Endodermal cell (in vitro differentiated cells): ENCODE results near the gene RYR3. TPM values are rescaled to one million over a fixed set of nuclear protein-coding genes. Genes with fewer than 3 reads are reported as not detected.

Experiments
- DNase-seq: peaks from one replicate; pipeline ENCODE4 v3.0.0-alpha.2; 2017
- H3K27ac ChIP-seq: 2 replicates; pipeline ENCODE4 v1.5.1; 2013; ENCODE audit warnings: mild to moderate bottlenecking, low read depth, low read length, moderate library complexity
- H3K27me3 ChIP-seq: 2 replicates; pipeline ENCODE4 v1.6.1; 2013; ENCODE audit warnings: mild to moderate bottlenecking, low read length, moderate library complexity; ENCODE audit not compliant: insufficient read depth, control insufficient read depth, poor library complexity, severe bottlenecking
- H3K36me3 ChIP-seq: 2 replicates; pipeline ENCODE4 v1.7.0; 2013; ENCODE audit warnings: mild to moderate bottlenecking, low read length, moderate library complexity; ENCODE audit not compliant: control insufficient read depth, insufficient read depth
- H3K4me1 ChIP-seq: one replicate; pipeline ENCODE4 v1.7.0; 2013; ENCODE audit warnings: low read length; ENCODE audit not compliant: control insufficient read depth, insufficient read depth
- H3K4me3 ChIP-seq: 2 replicates; pipeline ENCODE4 v1.5.1; 2013; ENCODE audit warnings: mild to moderate bottlenecking, low read length, moderate library complexity
- H3K9ac ChIP-seq: 2 replicates; pipeline ENCODE4 v1.6.1; 2013; ENCODE audit warnings: mild to moderate bottlenecking, low read length, moderate library complexity; ENCODE audit not compliant: poor library complexity, severe bottlenecking; ENCODE audit errors: extremely low read depth
- H3K9me3 ChIP-seq: 2 replicates; pipeline ENCODE4 v1.6.1; 2013; ENCODE audit warnings: mild to moderate bottlenecking, low read length, moderate library complexity; ENCODE audit not compliant: control insufficient read depth
- H3K27ac Mint-ChIP-seq: 2 replicates; pipeline ENCODE4 v1.8.0; 2020; ENCODE audit warnings: mixed read lengths
- H3K27me3 Mint-ChIP-seq: 2 replicates; pipeline ENCODE4 v1.8.0; 2021; ENCODE audit warnings: mild to moderate bottlenecking, mixed read lengths; ENCODE audit not compliant: insufficient read depth
- H3K36me3 Mint-ChIP-seq: 2 replicates; pipeline ENCODE4 v1.8.0; 2020; ENCODE audit warnings: low read depth, mixed read lengths
- H3K4me1 Mint-ChIP-seq: 2 replicates; pipeline ENCODE4 v1.8.0; 2020; ENCODE audit warnings: mixed read lengths
- H3K4me3 Mint-ChIP-seq: 2 replicates; pipeline ENCODE4 v1.8.0; 2020; ENCODE audit warnings: mild to moderate bottlenecking, moderate library complexity, mixed read lengths
- H3K9me3 Mint-ChIP-seq: 2 replicates; pipeline ENCODE4 v1.8.0; 2020; ENCODE audit warnings: mild to moderate bottlenecking, mixed read lengths
- WGBS, 2 experiments: methylation state at CpG; one replicate each; pipeline versions ENCODE4 v1.1.5 to v1.1.7; 2013; ENCODE audit warnings: missing lambda C conversion rate in 2 of 2, mixed read lengths in 1 of 2; ENCODE audit not compliant: insufficient coverage in 1 of 2, insufficient read length in 1 of 2; 5-methylcytosine and 5-hydroxymethylcytosine counted together
- total RNA-seq, 2 donors: library from RNA; stranded (reverse); fragmentation: NEBNext Ultra II Directional in 1 of 2; extraction: Animal tissue kit (Norgen Biotek cat#: 25700) in 1 of 2; gene quantifications; 2 replicates in 1 of 2; 3 replicates in 1 of 2; pipeline ENCODE4 v1.2.1, GENCODE V29; 2021
- TF ChIP-seq, protein P1 (sequence below): fragments of 200-600 bp; sonication (generic); conservative IDR thresholded peaks from 2 replicates; pipeline ENCODE4 v1.5.0; 2021; ENCODE audit warnings: antibody characterized with exemption, mild to moderate bottlenecking

The RYR3 gene
- total RNA-seq, 2 donors from 2014 or later, result 0.71 to 1.4 TPM

DNA sequence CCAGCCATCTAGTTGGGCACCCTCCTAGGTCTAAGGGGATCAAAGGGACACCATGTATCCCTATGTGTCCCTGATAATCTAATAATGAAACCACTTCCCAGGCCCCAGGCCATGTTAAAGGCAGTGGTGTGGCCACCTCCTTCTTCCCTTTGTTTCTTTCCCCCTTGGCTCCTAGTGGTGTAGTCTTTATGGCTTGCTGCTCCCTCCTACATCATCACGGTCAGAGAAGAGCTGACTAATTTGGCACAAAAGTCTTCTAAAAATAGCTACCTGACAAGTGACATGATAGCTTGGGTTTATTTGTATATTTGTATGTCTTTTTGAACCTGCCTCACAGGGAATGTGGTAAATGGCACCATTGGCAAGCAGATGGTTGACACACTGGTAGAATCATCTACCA lies 526.5 kb downstream of the RYR3 start:
- Mint-ChIP-seq H3K4me1 (peaks cover 22% of the 10 kb centered on the region), H3K27me3 (no peaks in the 10 kb centered on the region), H3K9me3 (no peaks in the 10 kb centered on the region), H3K36me3 (no peaks in the 10 kb centered on the region), H3K4me3 (no peak overlapping the region), H3K27ac (no peak overlapping the region)
- Histone ChIP-seq H3K4me3 (no peak overlapping the region), H3K9ac (no peak overlapping the region), H3K27ac (no peak overlapping the region), H3K9me3 (no peaks in the 10 kb centered on the region), H3K27me3 (no peaks in the 10 kb centered on the region), H3K4me1 (peaks cover 8% of the 10 kb centered on the region), H3K36me3 (no peaks in the 10 kb centered on the region)
- 70% methylated on average over 1 of the region's 1 CpG; no CpG with 5 or more reads in 1 of the 2 experiments for WGBS, 2 experiments
- TF ChIP-seq, protein P1, sequence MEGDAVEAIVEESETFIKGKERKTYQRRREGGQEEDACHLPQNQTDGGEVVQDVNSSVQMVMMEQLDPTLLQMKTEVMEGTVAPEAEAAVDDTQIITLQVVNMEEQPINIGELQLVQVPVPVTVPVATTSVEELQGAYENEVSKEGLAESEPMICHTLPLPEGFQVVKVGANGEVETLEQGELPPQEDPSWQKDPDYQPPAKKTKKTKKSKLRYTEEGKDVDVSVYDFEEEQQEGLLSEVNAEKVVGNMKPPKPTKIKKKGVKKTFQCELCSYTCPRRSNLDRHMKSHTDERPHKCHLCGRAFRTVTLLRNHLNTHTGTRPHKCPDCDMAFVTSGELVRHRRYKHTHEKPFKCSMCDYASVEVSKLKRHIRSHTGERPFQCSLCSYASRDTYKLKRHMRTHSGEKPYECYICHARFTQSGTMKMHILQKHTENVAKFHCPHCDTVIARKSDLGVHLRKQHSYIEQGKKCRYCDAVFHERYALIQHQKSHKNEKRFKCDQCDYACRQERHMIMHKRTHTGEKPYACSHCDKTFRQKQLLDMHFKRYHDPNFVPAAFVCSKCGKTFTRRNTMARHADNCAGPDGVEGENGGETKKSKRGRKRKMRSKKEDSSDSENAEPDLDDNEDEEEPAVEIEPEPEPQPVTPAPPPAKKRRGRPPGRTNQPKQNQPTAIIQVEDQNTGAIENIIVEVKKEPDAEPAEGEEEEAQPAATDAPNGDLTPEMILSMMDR, result no peak
- DNase-seq, result no peak

DNA sequence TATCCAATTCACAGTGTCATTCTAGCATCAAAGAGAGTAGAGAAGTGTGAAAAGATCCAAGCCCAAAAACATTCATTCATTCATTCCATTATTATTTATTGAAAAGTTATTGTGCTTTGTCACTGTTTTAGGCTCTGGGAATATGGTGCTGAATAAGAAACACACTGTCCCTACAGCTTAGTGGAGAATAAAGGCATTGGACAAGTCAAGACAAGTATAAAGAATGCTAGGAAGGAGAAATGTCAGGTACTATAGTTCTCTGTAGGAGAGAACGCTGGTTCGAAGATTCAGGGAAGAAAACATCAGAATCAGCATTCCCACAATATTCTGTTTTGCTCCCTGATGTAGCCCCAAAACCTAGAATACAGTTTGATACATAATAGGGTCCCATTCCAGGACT lies 528.8 kb downstream of the RYR3 start:
- no peak overlapping the region for H3K4me3 ChIP-seq
- Mint-ChIP-seq H3K36me3 (no peaks in the 10 kb centered on the region), H3K4me1 (peaks cover 15% of the 10 kb centered on the region), H3K4me3 (no peak overlapping the region), H3K9me3 (no peaks in the 10 kb centered on the region), H3K27me3 (no peaks in the 10 kb centered on the region), H3K27ac (no peak overlapping the region)
- H3K9ac ChIP-seq, result no peak overlapping the region
- H3K9me3 ChIP-seq, result no peaks in the 10 kb centered on the region
- H3K4me1 ChIP-seq, result peaks cover 3% of the 10 kb centered on the region
- no peak overlapping the region for H3K27ac ChIP-seq
- no peaks in the 10 kb centered on the region for H3K36me3 ChIP-seq
- no peaks in the 10 kb centered on the region for H3K27me3 ChIP-seq
- DNase-seq, result no peak
- 95 to 100% methylated on average over 1 to 2 of the region's 2 CpGs for whole genome bisulfite sequencing, 2 experiments
- TF ChIP-seq, protein P1, result no peak

DNA sequence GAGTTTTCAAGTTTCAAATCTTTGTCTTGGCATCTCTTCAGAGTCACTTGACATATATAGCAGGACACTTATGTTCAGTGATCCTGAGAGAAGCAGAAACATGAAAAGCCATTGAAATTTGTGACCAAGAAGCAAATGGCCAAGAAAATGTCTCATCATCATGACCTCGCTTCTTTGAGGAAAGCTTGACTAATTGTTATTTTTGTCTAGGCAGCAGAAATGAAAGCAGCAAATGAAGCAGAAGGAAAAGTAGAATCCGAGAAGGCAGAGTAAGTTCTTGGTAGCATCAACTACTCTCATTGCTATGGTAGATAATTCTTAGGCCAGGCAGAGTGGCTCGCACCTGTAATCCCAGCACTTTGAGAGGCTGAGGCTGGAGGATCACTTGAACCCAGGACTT lies 529.8 kb downstream of the RYR3 start:
- Histone ChIP-seq H3K27ac (no peak overlapping the region), H3K4me1 (no peaks in the 10 kb centered on the region), H3K36me3 (no peaks in the 10 kb centered on the region), H3K9me3 (no peaks in the 10 kb centered on the region), H3K4me3 (no peak overlapping the region), H3K27me3 (no peaks in the 10 kb centered on the region), H3K9ac (no peak overlapping the region)
- no peaks in the 10 kb centered on the region for H3K9me3 Mint-ChIP-seq
- H3K27ac Mint-ChIP-seq, result no peak overlapping the region
- peaks cover 4% of the 10 kb centered on the region for H3K4me1 Mint-ChIP-seq
- no peak overlapping the region for H3K4me3 Mint-ChIP-seq
- H3K36me3 Mint-ChIP-seq, result no peaks in the 10 kb centered on the region
- WGBS, 2 experiments, result 92 to 94% methylated on average over 3 of the region's 3 CpGs
- no peak for DNase-seq
- TF ChIP-seq, protein P1, result no peak
- H3K27me3 Mint-ChIP-seq, result no peaks in the 10 kb centered on the region
